Mesendoderm (in vitro differentiated cells): Measurements from ENCODE around the gene TNNT3.

Source experiments
- DNase-seq: peaks from one replicate; pipeline ENCODE4 v3.0.0; 2013
- H2AK5ac ChIP-seq: 2 replicates; pipeline ENCODE4 v1.6.1; 2013; ENCODE audit warnings: low read length, inconsistent platforms
- H2BK120ac ChIP-seq: 2 replicates; pipeline ENCODE4 v1.6.1; 2013; ENCODE audit warnings: low read depth, mild to moderate bottlenecking, low read length, moderate library complexity, mixed read lengths
- H2BK15ac ChIP-seq: replicated peaks from 2 replicates; pipeline ENCODE4 v1.6.1; 2013; ENCODE audit warnings: low read depth, mild to moderate bottlenecking, moderate library complexity
- H2BK5ac ChIP-seq: 2 replicates; pipeline ENCODE4 v1.6.1; 2013; ENCODE audit warnings: low read length, inconsistent platforms
- H3K18ac ChIP-seq: 2 replicates; pipeline ENCODE4 v1.6.1; 2013; ENCODE audit warnings: mild to moderate bottlenecking, low read length, mixed read lengths
- H3K23ac ChIP-seq: one replicate; pipeline ENCODE4 v1.6.1; 2013; ENCODE audit warnings: low read length
- H3K27ac ChIP-seq: 2 replicates; pipeline ENCODE4 v1.5.1; 2013; ENCODE audit warnings: low read depth, mild to moderate bottlenecking, inconsistent platforms, low read length, moderate library complexity
- H3K27me3 ChIP-seq: 2 replicates; pipeline ENCODE4 v1.6.1; 2013; ENCODE audit warnings: low read length, control low read depth, mild to moderate bottlenecking, inconsistent platforms; ENCODE audit not compliant: insufficient read depth, poor library complexity
- H3K36me3 ChIP-seq: 2 replicates; pipeline ENCODE4 v1.6.1; 2013; ENCODE audit warnings: low read length, inconsistent platforms; ENCODE audit not compliant: control insufficient read depth, insufficient read depth
- H3K4ac ChIP-seq: one replicate; pipeline ENCODE4 v1.6.1; 2013; ENCODE audit warnings: low read depth, mild to moderate bottlenecking, low read length, moderate library complexity
- H3K4me1 ChIP-seq: 2 replicates; pipeline ENCODE4 v1.6.1; 2013; ENCODE audit warnings: low read depth, low read length, inconsistent platforms; ENCODE audit not compliant: control insufficient read depth
- H3K4me2 ChIP-seq: 2 replicates; pipeline ENCODE4 v1.6.1; 2013; ENCODE audit warnings: low read length
- H3K4me3 ChIP-seq: 2 replicates; pipeline ENCODE4 v1.5.1; 2013; ENCODE audit warnings: mild to moderate bottlenecking, low read length
- H3K56ac ChIP-seq: one replicate; pipeline ENCODE4 v1.6.1; 2013; ENCODE audit warnings: low read length
- H3K79me1 ChIP-seq: 2 replicates; pipeline ENCODE4 v1.6.1; 2013; ENCODE audit warnings: low read length, inconsistent platforms
- H3K79me2 ChIP-seq: 2 replicates; pipeline ENCODE4 v1.6.1; 2013; ENCODE audit warnings: mild to moderate bottlenecking, low read length; ENCODE audit not compliant: control insufficient read depth, insufficient read depth
- H3K9ac ChIP-seq: 2 replicates; pipeline ENCODE4 v1.6.1; 2013; ENCODE audit warnings: low read length, inconsistent platforms
- H4K5ac ChIP-seq: one replicate; pipeline ENCODE4 v1.6.1; 2013; ENCODE audit warnings: low read length
- H4K8ac ChIP-seq: one replicate; pipeline ENCODE4 v1.6.1; 2013; ENCODE audit warnings: low read depth, mild to moderate bottlenecking, control low read depth, low read length, moderate library complexity
- WGBS: extraction: QIAGEN DNeasy Blood & Tissue Kit; methylation state at CpG from one replicate; pipeline ENCODE4 v1.1.7; 2013; ENCODE audit warnings: low lambda C conversion rate, missing lambda C conversion rate; ENCODE audit not compliant: insufficient coverage; ENCODE audit errors: extremely low coverage; 5-methylcytosine and 5-hydroxymethylcytosine counted together

Gene TNNT3

DNA sequence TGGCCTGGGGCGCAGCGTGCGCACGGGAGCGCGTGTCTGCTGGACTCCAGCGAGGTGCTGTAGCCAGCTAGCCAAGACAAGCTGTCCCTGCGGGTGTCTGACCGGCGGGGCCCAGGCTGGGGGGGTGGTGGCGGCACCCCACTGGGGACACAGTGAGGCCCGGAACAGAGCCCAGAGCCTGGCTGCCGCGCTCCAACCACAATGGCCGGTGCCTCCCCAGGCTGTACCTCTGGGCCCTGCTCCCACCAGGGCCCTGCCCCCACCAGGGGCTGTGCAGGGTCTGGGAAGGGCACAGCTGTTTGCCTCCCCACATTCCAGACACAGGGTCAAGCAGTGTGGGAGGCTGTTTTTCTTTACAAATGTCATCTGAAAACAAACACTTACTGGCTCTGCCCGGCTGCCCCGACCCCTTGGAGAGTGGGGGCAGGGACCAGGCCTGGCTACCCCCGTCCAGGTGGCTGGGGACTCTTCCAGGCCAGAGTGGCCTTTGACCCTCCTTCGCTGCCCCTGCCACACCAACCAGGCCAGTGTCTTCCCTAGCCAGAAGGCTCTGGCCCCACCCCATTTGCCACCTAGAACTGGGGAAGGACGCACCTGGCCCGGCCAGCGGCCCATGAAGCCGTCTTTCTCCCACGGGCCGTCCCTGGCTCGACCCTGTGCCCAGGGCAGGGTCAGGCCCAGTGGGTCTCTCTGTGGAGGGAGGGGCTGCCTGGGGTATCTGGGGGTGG is 63.5 kb downstream of the TNNT3 start:
- Histone ChIP-seq H3K9ac (no peak overlapping the region), H3K36me3 (no peaks in the 10 kb centered on the region), H3K23ac (no peak overlapping the region), H3K27me3 (no peaks in the 10 kb centered on the region), H3K4me3 (no peak overlapping the region), H3K79me2 (no peaks in the 10 kb centered on the region), H2BK15ac (no peak overlapping the region), H3K56ac (no peak overlapping the region), H3K4me1 (no peaks in the 10 kb centered on the region), H2BK5ac (no peak overlapping the region), H3K18ac (no peak overlapping the region), H3K79me1 (no peaks in the 10 kb centered on the region), H3K27ac (no peak overlapping the region), H3K4me2 (no peak overlapping the region), H3K4ac (no peak overlapping the region), H4K8ac (no peak overlapping the region), H2BK120ac (no peak overlapping the region), H4K5ac (no peak overlapping the region), H2AK5ac (no peak overlapping the region)
- WGBS: no CpG with 5 or more reads among the region's 26 CpGs
- DNase-seq: no peak

DNA sequence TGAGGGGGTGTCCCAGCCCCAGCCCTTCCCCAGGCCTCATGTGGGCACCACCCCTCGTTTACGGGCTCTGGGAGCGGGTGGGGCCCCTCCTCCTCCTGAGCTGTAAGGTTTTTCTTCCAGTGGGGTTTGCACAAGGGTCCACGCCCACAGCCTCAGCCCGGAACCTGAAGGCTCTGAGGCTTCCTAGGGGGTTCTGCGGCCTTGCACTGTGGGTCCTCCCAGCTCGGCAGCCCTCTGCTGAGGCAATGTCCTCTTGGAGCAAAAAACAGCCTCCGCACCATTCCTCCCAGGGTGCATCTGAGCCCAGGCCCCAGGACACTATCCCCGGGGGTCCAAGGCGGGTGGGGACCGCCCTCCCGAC is 64.1 kb downstream of the TNNT3 start:
- no CpG with 5 or more reads among the region's 12 CpGs for WGBS
- Histone ChIP-seq H3K23ac (no peak overlapping the region), H3K18ac (no peak overlapping the region), H2BK15ac (no peak overlapping the region), H3K27me3 (no peaks in the 10 kb centered on the region), H3K4me1 (no peaks in the 10 kb centered on the region), H3K56ac (no peak overlapping the region), H2BK5ac (no peak overlapping the region), H3K9ac (no peak overlapping the region), H3K79me1 (no peaks in the 10 kb centered on the region), H3K4me2 (no peak overlapping the region), H3K79me2 (no peaks in the 10 kb centered on the region), H4K8ac (no peak overlapping the region), H4K5ac (no peak overlapping the region), H2BK120ac (no peak overlapping the region), H3K36me3 (no peaks in the 10 kb centered on the region), H2AK5ac (no peak overlapping the region), H3K4ac (no peak overlapping the region), H3K4me3 (no peak overlapping the region), H3K27ac (no peak overlapping the region)
- no peak for DNase-seq

DNA sequence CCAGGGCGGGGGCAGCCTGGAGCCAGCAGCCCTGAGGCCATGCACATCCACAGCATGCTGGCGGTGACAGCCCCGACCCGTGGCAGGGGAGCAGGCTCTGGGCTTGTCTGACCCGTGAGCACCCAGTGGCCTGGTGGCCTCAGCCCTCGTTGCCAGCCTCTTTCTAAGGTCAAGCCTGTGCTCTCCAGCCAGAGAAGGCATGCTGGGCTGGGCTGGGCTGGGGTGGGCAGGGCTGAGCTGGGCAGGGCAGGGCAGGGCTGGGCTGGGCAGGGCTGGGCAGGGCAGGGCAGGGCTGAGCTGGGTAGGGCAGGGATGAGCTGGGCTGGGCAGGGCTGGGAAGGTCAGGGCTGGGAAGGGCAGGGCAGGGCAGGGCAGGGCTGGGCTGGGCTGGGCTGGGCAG is 67.5 kb downstream of the TNNT3 start:
- Histone ChIP-seq H2AK5ac (no peak overlapping the region), H3K23ac (no peak overlapping the region), H3K4me1 (no peaks in the 10 kb centered on the region), H3K18ac (no peak overlapping the region), H3K9ac (no peak overlapping the region), H3K4me3 (no peak overlapping the region), H2BK120ac (no peak overlapping the region), H3K56ac (no peak overlapping the region), H4K5ac (no peak overlapping the region), H2BK15ac (no peak overlapping the region), H2BK5ac (no peak overlapping the region), H3K4ac (no peak overlapping the region), H3K79me2 (no peaks in the 10 kb centered on the region), H3K36me3 (no peaks in the 10 kb centered on the region), H3K27me3 (no peaks in the 10 kb centered on the region), H3K4me2 (no peak overlapping the region), H3K79me1 (no peaks in the 10 kb centered on the region), H3K27ac (no peak overlapping the region), H4K8ac (no peak overlapping the region)
- WGBS: no CpG with 5 or more reads among the region's 6 CpGs
- no peak for DNase-seq

DNA sequence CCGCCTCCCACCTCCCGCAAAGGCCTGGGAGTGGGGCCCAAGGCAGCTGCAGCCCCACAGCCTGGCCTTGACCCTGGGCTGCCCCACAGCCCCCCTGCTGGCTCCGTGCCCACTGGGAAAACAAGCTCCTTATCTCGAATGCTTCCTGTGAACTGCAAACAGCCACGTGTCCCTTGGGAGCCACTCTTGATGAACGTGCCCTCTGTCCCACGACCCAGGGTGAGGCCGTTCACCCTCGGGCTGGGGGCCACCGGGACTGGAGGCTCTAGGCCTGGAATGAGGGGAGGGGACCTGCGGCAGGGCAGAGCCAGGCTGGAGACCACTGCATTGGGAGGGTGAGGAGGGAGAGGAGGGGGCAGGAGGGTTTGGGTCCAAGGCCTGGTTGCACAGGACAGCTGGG is 68.7 kb downstream of the TNNT3 start:
- H3K9ac ChIP-seq: no peak overlapping the region

More for the DNA sequence above, 68.7 kb downstream of the TNNT3 start:
- no peak overlapping the region for H2BK120ac ChIP-seq
- no peak overlapping the region for H3K23ac ChIP-seq
- H3K4me2 ChIP-seq: no peak overlapping the region
- WGBS: no CpG with 5 or more reads among the region's 11 CpGs
- H3K18ac ChIP-seq: no peak overlapping the region
- H3K4me1 ChIP-seq: no peaks in the 10 kb centered on the region
- no peak overlapping the region for H4K8ac ChIP-seq
- H3K79me2 ChIP-seq: no peaks in the 10 kb centered on the region
- DNase-seq: no peak
- H3K4ac ChIP-seq: no peak overlapping the region
- no peak overlapping the region for H2AK5ac ChIP-seq
- H3K56ac ChIP-seq: no peak overlapping the region
- H4K5ac ChIP-seq: no peak overlapping the region
- no peaks in the 10 kb centered on the region for H3K27me3 ChIP-seq
- no peaks in the 10 kb centered on the region for H3K79me1 ChIP-seq
- no peaks in the 10 kb centered on the region for H3K36me3 ChIP-seq
- H2BK15ac ChIP-seq: no peak overlapping the region
- H3K4me3 ChIP-seq: no peak overlapping the region
- H3K27ac ChIP-seq: no peak overlapping the region
- H2BK5ac ChIP-seq: no peak overlapping the region
